Measurements from ENCODE around the gene RPS6KB2.

Gene RPS6KB2

GRCh38 chr11:67407688-67408163, 20.6 kb upstream of the RPS6KB2 start:
- no peaks in the 10 kb centered on the region for H3K9me3 ChIP-seq (ENCODE audit: low read length)
- H3K27ac ChIP-seq (ENCODE audit: low read depth, low read length) = no peak overlapping the region
- H3K27me3 ChIP-seq (ENCODE audit: control insufficient read depth in 1 of 2, insufficient read depth in 2 of 2, low read length in 2 of 2) = peaks cover 16 to 82% of the 10 kb centered on the region in 2 donors
- no peak overlapping the region for H3K4me3 ChIP-seq (ENCODE audit: low read depth in 1 of 2, low read length in 2 of 2)
- H3K4me1 ChIP-seq (ENCODE audit: insufficient read depth, low read length) = no peaks in the 10 kb centered on the region
- no peak overlapping the region for H3K9ac ChIP-seq (ENCODE audit: low read length)
- no peaks in the 10 kb centered on the region for H3K36me3 ChIP-seq (ENCODE audit: insufficient read depth, low read length)

- peaks cover 16 to 91% of the 10 kb centered on the region in 2 donors for H3K27me3 ChIP-seq (ENCODE audit: control insufficient read depth in 1 of 2, insufficient read depth in 2 of 2, low read length in 2 of 2)
- no peaks in the 10 kb centered on the region for H3K36me3 ChIP-seq (ENCODE audit: insufficient read depth, low read length)
- no peak overlapping the region for H3K4me3 ChIP-seq (ENCODE audit: low read depth in 1 of 2, low read length in 2 of 2)
- H3K27ac ChIP-seq (ENCODE audit: low read depth, low read length) = no peak overlapping the region
- no peak overlapping the region for H3K9ac ChIP-seq (ENCODE audit: low read length)
- H3K9me3 ChIP-seq (ENCODE audit: low read length) = no peaks in the 10 kb centered on the region
- H3K4me1 ChIP-seq (ENCODE audit: insufficient read depth, low read length) = no peaks in the 10 kb centered on the region
Observed at GRCh38 chr11:67408437-67409200, 19.7 kb upstream of the RPS6KB2 start.

- H3K4me3 ChIP-seq (ENCODE audit: low read depth in 1 of 2, low read length in 2 of 2) = no peak overlapping the region
- H3K36me3 ChIP-seq (ENCODE audit: insufficient read depth, low read length) = no peaks in the 10 kb centered on the region
- H3K9me3 ChIP-seq (ENCODE audit: low read length) = no peaks in the 10 kb centered on the region
- no peak overlapping the region for H3K27ac ChIP-seq (ENCODE audit: low read depth, low read length)
- H3K9ac ChIP-seq (ENCODE audit: low read length) = no peak overlapping the region
- H3K27me3 ChIP-seq (ENCODE audit: control insufficient read depth in 1 of 2, insufficient read depth in 2 of 2, low read length in 2 of 2) = peaks cover 16 to 89% of the 10 kb centered on the region in 2 donors
- H3K4me1 ChIP-seq (ENCODE audit: insufficient read depth, low read length) = no peaks in the 10 kb centered on the region
Observed at GRCh38 chr11:67409261-67409666, 19.0 kb upstream of the RPS6KB2 start.

GRCh38 chr11:67409781-67410368, 18.4 kb upstream of the RPS6KB2 start:
- no peaks in the 10 kb centered on the region for H3K4me1 ChIP-seq (ENCODE audit: insufficient read depth, low read length)
- H3K27ac ChIP-seq (ENCODE audit: low read depth, low read length) = no peak overlapping the region

GRCh38 chr11:67410369-67410831, 17.9 kb upstream of the RPS6KB2 start:
- peaks cover 21 to 85% of the 10 kb centered on the region in 2 donors for H3K27me3 ChIP-seq (ENCODE audit: control insufficient read depth in 1 of 2, insufficient read depth in 2 of 2, low read length in 2 of 2)
- no peaks in the 10 kb centered on the region for H3K36me3 ChIP-seq (ENCODE audit: insufficient read depth, low read length)
- no peaks in the 10 kb centered on the region for H3K9me3 ChIP-seq (ENCODE audit: low read length)
- H3K4me3 ChIP-seq (ENCODE audit: low read depth in 1 of 2, low read length in 2 of 2) = no peak overlapping the region
- no peak overlapping the region for H3K27ac ChIP-seq (ENCODE audit: low read depth, low read length)
- no peak overlapping the region for H3K9ac ChIP-seq (ENCODE audit: low read length)
- no peaks in the 10 kb centered on the region for H3K4me1 ChIP-seq (ENCODE audit: insufficient read depth, low read length)

More at GRCh38 chr11:67409781-67410368, 18.4 kb upstream of the RPS6KB2 start:
- Histone ChIP-seq H3K9me3 (ENCODE audit: low read length) (no peaks in the 10 kb centered on the region), H3K4me3 (ENCODE audit: low read depth in 1 of 2, low read length in 2 of 2) (no peak overlapping the region), H3K9ac (ENCODE audit: low read length) (no peak overlapping the region), H3K27me3 (ENCODE audit: control insufficient read depth in 1 of 2, insufficient read depth in 2 of 2, low read length in 2 of 2) (peaks cover 17 to 86% of the 10 kb centered on the region in 2 donors), H3K36me3 (ENCODE audit: insufficient read depth, low read length) (no peaks in the 10 kb centered on the region)

GRCh38 chr11:67410984-67411784, 17.1 kb upstream of the RPS6KB2 start:
- no peaks in the 10 kb centered on the region for H3K36me3 ChIP-seq (ENCODE audit: insufficient read depth, low read length)
- H3K27me3 ChIP-seq (ENCODE audit: control insufficient read depth in 1 of 2, insufficient read depth in 2 of 2, low read length in 2 of 2) = peaks cover 21 to 77% of the 10 kb centered on the region in 2 donors
- H3K9me3 ChIP-seq (ENCODE audit: low read length) = no peaks in the 10 kb centered on the region
- H3K27ac ChIP-seq (ENCODE audit: low read depth, low read length) = no peak overlapping the region
- no peaks in the 10 kb centered on the region for H3K4me1 ChIP-seq (ENCODE audit: insufficient read depth, low read length)
- no peak overlapping the region for H3K9ac ChIP-seq (ENCODE audit: low read length)
- H3K4me3 ChIP-seq (ENCODE audit: low read depth in 1 of 2, low read length in 2 of 2) = no peak overlapping the region

GRCh38 chr11:67411785-67412152, 16.5 kb upstream of the RPS6KB2 start:
- Histone ChIP-seq H3K9ac (ENCODE audit: low read length) (no peak overlapping the region), H3K4me1 (ENCODE audit: insufficient read depth, low read length) (peaks cover 5% of the 10 kb centered on the region), H3K4me3 (ENCODE audit: low read depth in 1 of 2, low read length in 2 of 2) (no peak overlapping the region), H3K36me3 (ENCODE audit: insufficient read depth, low read length) (no peaks in the 10 kb centered on the region), H3K27me3 (ENCODE audit: control insufficient read depth in 1 of 2, insufficient read depth in 2 of 2, low read length in 2 of 2) (peaks cover 21 to 71% of the 10 kb centered on the region in 2 donors), H3K27ac (ENCODE audit: low read depth, low read length) (no peak overlapping the region), H3K9me3 (ENCODE audit: low read length) (no peaks in the 10 kb centered on the region)

- H3K36me3 ChIP-seq (ENCODE audit: insufficient read depth, low read length) = no peaks in the 10 kb centered on the region
- no peak overlapping the region for H3K9ac ChIP-seq (ENCODE audit: low read length)
- no peak overlapping the region for H3K27ac ChIP-seq (ENCODE audit: low read depth, low read length)
- H3K9me3 ChIP-seq (ENCODE audit: low read length) = no peaks in the 10 kb centered on the region
- H3K4me3 ChIP-seq (ENCODE audit: low read depth in 1 of 2, low read length in 2 of 2) = no peak overlapping the region
- peaks cover 21 to 65% of the 10 kb centered on the region in 2 donors for H3K27me3 ChIP-seq (ENCODE audit: control insufficient read depth in 1 of 2, insufficient read depth in 2 of 2, low read length in 2 of 2)
- peaks cover 5% of the 10 kb centered on the region for H3K4me1 ChIP-seq (ENCODE audit: insufficient read depth, low read length)
Observed at GRCh38 chr11:67412495-67413179, 15.7 kb upstream of the RPS6KB2 start.

- Histone ChIP-seq H3K36me3 (ENCODE audit: insufficient read depth, low read length) (no peaks in the 10 kb centered on the region), H3K4me1 (ENCODE audit: insufficient read depth, low read length) (peaks cover 5% of the 10 kb centered on the region), H3K27me3 (ENCODE audit: control insufficient read depth in 1 of 2, insufficient read depth in 2 of 2, low read length in 2 of 2) (peaks cover 21 to 61% of the 10 kb centered on the region in 2 donors), H3K4me3 (ENCODE audit: low read depth in 1 of 2, low read length in 2 of 2) (no peak overlapping the region), H3K27ac (ENCODE audit: low read depth, low read length) (no peak overlapping the region), H3K9ac (ENCODE audit: low read length) (no peak overlapping the region), H3K9me3 (ENCODE audit: low read length) (no peaks in the 10 kb centered on the region)
Observed at GRCh38 chr11:67413266-67413849, 14.9 kb upstream of the RPS6KB2 start.

- Histone ChIP-seq H3K36me3 (ENCODE audit: insufficient read depth, low read length) (no peaks in the 10 kb centered on the region), H3K4me1 (ENCODE audit: insufficient read depth, low read length) (peaks cover 13% of the 10 kb centered on the region), H3K9ac (ENCODE audit: low read length) (no peak within 1 kb of the TSS), H3K4me3 (ENCODE audit: low read depth in 1 of 2, low read length in 2 of 2) (no peak within 1 kb of the TSS), H3K9me3 (ENCODE audit: low read length) (no peaks in the 10 kb centered on the region), H3K27me3 (ENCODE audit: control insufficient read depth in 1 of 2, insufficient read depth in 2 of 2, low read length in 2 of 2) (peaks cover 11 to 38% of the 10 kb centered on the region in 2 donors), H3K27ac (ENCODE audit: low read depth, low read length) (no peak within 1 kb of the TSS)
Observed at GRCh38 chr11:67415501-67416304, 12.6 kb upstream of the RPS6KB2 start, which contains the start of gene CARNS1. Gene CARNS1 (plus strand): TSS chr11:67415678. CDS start chr11:67416200, 522 bp downstream.
